GM18498 (cell line): ENCODE data around the gene INIP.
"Not testable (repeated sequence)": the region's sequence is repeated elsewhere in the genome, so short reads cannot be mapped to it uniquely, and the experiment has no call there.

Experiments
- ATAC-seq: cut with Tn5 transposase; IDR thresholded peaks from one replicate; pipeline ENCODE4 v1.9.1; 2021; ENCODE audit warnings: mild to moderate bottlenecking, moderate library complexity; ENCODE audit not compliant: unreplicated experiment

Gene INIP

DNA sequence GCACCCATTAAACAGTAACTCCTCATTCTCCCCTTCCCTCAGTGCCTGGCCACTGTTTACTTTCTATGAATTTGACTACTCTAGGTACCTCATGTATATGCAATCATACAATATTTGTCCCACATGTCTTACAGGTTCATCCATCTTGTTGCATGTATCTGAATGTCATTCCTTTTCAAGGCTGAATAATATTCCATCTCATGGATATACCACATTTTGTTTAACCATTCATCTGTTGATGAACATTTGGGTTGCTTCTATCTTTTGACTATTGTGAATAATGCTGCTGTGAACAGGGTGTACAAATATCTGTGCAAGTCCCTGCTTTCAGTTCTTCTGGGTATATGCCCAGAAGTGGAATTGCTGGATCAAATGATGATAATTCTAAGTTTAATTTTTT is 40.9 kb downstream of the INIP start:
- ATAC-seq, result no peak

DNA sequence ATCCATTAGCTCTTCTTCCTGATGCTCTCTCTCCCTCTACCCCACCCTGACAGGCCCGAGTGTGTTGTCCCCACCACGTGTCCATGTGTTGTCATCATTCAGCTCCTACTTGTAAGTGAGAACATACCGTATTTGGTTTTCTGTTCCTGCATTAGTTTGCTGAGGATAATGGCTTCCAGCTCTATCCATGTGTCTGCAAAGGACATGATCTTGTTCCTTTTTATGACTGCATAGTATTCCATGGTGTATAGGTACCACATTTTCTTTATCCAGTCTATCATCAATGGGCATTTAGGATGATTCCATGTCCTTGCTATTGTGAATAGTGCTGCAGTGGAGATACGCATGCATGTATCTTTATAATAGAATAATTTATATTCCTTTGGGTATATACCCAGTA is 44.7 kb downstream of the INIP start:
- not testable (repeated sequence) for ATAC-seq

DNA sequence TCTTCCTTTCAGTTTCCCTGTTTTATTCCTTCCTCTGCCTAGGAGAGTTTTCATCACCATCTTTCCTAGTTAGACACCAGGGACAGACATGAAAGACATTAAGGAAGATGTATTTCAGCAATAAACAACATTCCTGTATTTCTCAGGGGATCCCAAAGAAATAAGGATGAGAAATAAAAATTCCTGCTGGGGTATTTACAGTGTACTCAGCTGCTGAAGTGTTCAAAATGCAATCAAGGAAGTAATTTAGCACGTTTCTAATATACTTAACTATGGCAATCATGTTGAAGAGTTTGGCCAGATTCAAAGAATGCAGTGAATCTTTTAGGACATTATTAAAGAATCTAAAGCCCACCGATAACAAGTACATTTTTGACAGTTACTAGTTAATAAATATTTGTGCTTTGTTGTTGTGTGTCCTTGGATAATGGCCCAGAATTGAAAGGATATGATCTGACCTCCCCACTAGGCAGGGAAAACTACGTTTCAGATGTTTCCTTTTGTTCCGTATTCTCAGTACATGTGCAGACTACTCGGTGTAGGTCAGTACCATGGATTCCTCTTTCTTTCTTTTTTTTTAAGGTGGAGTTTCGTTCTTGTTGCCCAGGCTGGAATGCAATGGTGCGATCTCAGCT is 46.8 kb downstream of the INIP start:
- ATAC-seq, result no peak

DNA sequence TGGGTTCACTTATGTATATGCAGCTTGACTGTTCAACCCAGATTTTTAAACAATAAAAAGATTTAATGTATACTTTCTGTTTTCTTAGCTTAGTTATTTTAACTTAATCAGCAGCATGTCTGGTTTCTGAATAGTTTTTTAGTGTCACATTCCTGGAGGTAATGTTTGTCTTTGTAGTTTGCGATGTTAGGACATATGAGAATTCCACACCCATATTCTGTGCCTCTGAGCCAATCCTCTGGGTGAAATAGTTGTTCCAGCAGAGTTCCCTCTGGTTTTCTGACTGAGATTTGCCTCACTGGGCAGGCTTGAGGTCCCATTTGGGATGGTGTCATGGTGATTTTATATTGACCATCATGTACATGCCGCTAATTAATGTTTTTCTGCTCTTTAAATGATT is 48.6 kb downstream of the INIP start:
- ATAC-seq, result no peak

DNA sequence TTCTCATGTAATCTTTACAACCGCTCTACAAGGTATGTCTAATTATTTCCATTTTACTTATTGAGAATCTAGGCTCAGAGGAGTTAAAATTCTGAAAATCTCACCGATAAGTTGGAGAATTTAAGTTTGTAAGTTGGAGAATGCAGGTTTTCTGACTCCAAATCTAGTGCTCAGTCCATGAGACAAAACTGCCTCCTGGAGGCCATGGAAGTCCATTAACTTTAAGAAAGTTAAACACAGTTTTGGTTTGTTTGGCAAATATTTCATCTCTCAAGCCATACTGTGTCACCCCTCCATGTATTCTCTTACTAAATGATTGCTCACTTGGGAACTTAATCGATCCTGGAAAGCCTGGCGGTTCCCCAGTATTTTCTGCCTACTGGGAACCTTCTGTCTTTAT is 52.6 kb downstream of the INIP start:
- ATAC-seq, result no peak

DNA sequence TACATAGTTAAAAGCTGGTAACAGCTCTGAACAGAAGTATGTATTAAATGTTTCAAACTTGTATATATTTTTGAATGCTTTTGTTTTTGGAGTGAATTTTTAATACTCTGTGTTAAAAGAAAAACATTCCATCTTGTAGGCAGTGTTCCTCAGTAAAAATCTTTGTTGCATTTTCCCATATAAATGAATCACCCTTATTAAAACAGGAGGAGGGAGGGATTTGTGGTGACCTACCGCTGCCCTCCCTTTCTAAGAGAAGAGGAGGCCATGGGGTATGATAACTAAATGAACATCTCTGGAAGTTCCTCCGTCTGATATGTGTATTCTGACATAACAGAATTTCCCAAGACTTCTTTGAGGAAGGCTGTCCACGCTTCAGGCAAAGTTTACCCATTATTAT is 53.4 kb downstream of the INIP start:
- no peak for ATAC-seq

DNA sequence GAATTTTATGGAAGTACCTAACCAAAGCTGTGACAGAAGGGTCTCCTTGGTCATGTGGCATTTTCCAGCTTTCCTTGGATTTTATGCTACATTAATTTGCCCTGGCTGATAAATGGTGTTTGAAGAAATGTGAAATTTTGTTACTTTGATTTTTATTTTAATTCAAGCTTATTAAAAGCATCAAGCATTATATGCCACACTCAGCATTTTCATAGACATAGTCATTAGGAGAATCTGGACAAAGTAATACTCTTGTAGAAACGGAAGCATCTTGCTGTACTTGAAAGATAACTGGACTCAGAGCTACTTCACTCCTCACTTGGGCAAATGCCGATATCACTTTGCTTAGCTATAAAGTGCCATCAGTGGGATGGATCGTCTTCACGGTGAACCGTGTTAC is 54.2 kb downstream of the INIP start:
- ATAC-seq, result no peak

DNA sequence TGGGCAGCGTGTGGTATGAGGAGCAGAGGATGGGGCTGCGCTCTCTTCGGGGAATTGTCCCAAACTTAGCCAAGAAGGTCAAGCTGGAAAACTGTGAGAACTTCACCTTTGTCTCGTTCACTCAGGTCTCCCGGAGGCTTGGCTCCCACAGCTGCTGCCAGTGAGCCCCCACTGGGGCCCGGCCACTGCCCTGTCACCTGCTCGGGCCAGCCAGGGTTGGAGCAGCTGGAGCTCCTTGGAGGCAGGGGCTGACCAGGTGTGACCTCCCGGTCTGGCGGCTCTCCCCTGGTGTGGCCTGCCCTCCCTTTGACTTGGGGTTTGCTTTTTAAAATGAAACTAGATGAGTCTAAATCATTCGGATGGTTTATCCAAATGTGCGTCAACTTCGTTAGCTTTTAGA is 58.0 kb downstream of the INIP start:
- ATAC-seq, result no peak

DNA sequence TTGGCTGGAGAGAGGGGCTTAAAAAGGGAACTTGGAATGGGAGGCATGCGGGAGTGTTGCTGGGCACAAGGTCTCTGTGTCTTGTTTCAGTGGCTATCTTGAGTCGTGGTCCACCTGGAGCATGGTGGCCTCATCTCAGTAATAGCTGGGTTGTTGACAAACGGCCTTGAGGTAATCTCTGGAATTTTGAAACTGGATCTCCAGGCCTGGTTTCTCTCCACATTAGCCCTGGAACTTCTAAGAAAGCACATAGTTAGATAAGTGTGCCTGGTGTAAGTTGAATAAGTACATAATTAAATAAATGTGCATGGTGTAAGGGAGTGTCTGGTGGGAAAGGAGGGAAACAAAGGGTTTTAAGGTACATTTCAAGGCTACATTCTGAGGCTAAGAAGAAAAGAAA is 62.2 kb downstream of the INIP start:
- ATAC-seq, result no peak

DNA sequence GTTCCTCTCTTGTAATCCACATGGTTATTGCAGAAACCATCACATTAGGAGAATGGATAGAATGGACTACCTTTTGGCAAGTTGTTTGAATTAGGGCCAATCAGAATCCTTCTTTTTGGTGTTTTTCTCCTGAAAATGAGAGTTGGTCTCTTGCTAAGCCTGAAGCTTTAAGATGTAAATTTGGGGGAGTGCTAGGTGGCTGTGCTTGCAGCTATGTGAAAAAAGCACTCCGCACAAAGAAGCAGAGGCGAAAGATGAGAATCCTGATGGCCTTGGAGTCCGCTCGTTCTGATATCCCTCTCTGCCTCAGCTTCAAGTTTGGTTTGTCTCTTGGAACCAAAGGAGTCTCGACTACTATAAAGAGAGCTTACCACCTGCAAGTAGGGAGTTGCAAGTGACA is 63.6 kb downstream of the INIP start:
- ATAC-seq, result no peak

DNA sequence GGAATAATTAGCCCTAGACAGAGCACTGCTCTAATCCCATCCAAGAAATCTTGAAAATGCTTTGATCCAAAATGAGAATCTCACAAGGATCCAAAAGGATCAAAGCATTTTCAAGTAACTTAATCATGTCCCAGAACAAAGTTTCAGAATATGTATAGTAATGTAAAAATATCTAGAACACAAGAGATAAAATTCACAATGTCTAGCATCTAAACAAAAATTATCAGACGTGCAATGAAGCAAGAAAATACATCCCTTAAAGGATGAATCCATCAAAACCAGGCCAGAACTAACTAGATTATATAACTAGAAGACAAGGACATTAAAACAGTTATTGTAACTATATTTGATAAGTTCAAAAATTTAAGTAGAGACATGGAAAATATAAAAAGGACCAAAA is 69.3 kb downstream of the INIP start:
- ATAC-seq, result no peak

DNA sequence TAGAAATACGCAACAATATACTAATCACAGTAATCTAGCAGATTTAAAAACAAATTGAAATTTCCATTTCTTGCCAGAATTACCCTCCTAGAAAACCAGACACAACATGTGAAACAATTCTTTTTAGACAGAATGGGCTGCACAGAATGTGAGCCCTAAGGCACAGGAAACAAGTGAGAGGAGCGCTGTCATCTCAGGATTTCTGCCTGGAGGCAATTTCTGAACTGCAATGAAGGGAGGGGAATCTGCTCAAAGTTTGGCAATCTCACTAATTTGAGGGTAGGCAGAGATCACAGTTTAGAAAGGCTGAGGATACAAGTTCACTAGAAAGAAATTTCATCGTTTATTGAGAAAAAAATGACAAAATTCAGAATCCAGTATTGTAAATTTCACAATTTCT is 70.3 kb downstream of the INIP start:
- no peak for ATAC-seq

DNA sequence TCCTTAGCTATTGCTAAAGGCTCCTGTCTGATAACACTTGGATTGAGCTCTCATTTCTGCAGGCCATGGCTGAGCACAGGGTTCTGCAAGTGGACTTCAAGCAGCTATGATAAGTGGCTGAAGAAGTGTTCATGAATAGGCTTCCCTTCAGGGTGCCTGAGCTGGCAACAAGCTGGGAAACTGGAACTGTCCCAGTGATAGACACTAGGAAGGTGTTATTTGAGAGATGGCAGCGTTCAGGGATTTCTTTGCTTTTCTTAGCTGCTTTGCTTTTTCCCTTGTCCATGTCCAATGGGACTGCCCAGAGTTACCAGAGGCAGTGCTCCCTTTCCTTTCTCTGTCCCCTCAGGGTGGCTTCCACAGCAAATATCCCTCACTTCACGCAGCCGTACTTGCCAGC is 75.8 kb downstream of the INIP start:
- ATAC-seq, result no peak

DNA sequence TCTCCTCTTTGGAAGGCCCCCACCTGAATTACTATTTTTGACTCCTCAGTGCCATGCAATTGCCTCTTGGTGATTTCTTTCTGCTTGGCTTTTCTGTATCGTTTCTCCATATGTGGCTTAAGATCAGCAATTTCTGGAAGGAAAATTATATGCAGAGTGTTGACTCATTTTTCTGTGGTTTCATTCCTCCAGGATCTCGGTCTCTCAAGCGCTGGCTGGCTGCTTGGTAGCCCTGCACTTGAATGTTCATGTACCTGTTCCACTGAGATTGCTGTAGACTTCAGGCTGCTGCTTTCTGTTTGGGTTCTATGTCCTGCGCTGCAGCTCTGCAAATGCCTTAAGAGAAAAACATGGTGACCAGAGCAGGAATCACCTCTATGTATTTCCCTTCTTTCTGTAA is 77.6 kb downstream of the INIP start:
- ATAC-seq, result no peak
